Smooth muscle cell (in vitro differentiated cells): Measurements from ENCODE around the gene NBEA. TPM values are rescaled to one million over a fixed set of nuclear protein-coding genes. Genes with fewer than 3 reads are reported as not detected.

Experiments
- DNase-seq: peaks from one replicate; lab custom pipeline; 2025; ENCODE audit not compliant: unreplicated experiment; lab: John Stamatoyannopoulos, UW
- H2AFZ ChIP-seq: fragments of 200-600 bp; sonication (generic); 2 replicates; pipeline ENCODE4 v1.6.0; 2016; ENCODE audit warnings: antibody characterized with exemption, low read depth, mild to moderate bottlenecking
- H3F3A ChIP-seq: fragments of 200-600 bp; sonication (generic); 2 replicates; pipeline ENCODE4 v1.6.0; 2017; ENCODE audit warnings: antibody characterized with exemption, low read depth
- H3K27ac ChIP-seq: fragments of 200-600 bp; sonication (generic); 2 replicates; pipeline ENCODE4 v1.5.1; 2016; ENCODE audit warnings: low read depth, mild to moderate bottlenecking
- H3K27me3 ChIP-seq: fragments of 200-600 bp; sonication (generic); 2 replicates; pipeline ENCODE4 v1.6.1; 2016; ENCODE audit warnings: low read depth, mild to moderate bottlenecking
- H3K36me3 ChIP-seq: fragments of 200-600 bp; sonication (generic); 2 replicates; pipeline ENCODE4 v1.5.1; 2016; ENCODE audit warnings: low read depth
- H3K4me1 ChIP-seq: fragments of 200-600 bp; sonication (generic); 2 replicates; pipeline ENCODE4 v1.5.1; 2016; ENCODE audit warnings: low read depth
- H3K4me2 ChIP-seq: fragments of 200-600 bp; sonication (generic); 2 replicates; pipeline ENCODE4 v1.6.0; 2016; ENCODE audit warnings: mild to moderate bottlenecking
- H3K4me3 ChIP-seq: fragments of 200-600 bp; sonication (generic); 2 replicates; pipeline ENCODE4 v1.5.1; 2016; ENCODE audit warnings: mild to moderate bottlenecking
- H3K79me2 ChIP-seq: fragments of 200-600 bp; sonication (generic); 2 replicates; pipeline ENCODE4 v1.6.0; 2016; ENCODE audit warnings: low read depth, mild to moderate bottlenecking
- H3K9ac ChIP-seq: fragments of 200-600 bp; sonication (generic); 2 replicates; pipeline ENCODE4 v1.6.0; 2016; ENCODE audit warnings: low read depth
- H3K9me3 ChIP-seq: fragments of 200-600 bp; sonication (generic); replicated peaks from 2 replicates; pipeline ENCODE4 v1.5.1; 2016; ENCODE audit warnings: low read depth
- H4K20me1 ChIP-seq: fragments of 200-600 bp; sonication (generic); 2 replicates; pipeline ENCODE4 v1.6.0; 2016; ENCODE audit warnings: low read depth
- WGBS: methylation state at CpG from one replicate; pipeline ENCODE4 v1.1.7; 2016; ENCODE audit warnings: low lambda C conversion rate; 5-methylcytosine and 5-hydroxymethylcytosine counted together
- polyA plus RNA-seq: library from polyadenylated mRNA; unstranded; fragments of >200 nt; fragmentation: Nextera tagmentation; extraction: Ambion mirVana; gene quantifications from 2 replicates; pipeline ENCODE4 v1.2.1, GENCODE V29; 2016
- total RNA-seq: library from RNA; depleted of rRNA; stranded (reverse); fragments of >200 nt; gene quantifications from 2 replicates; pipeline ENCODE4 v1.2.3, GENCODE V29; 2014
- TF ChIP-seq, protein P1 (sequence below): fragments of 200-600 bp; sonication (generic); IDR thresholded peaks from 2 replicates; pipeline ENCODE4 v1.5.1; 2017; ENCODE audit warnings: borderline replicate concordance, mild to moderate bottlenecking, antibody characterized with exemption; ENCODE audit not compliant: insufficient read depth, poor library complexity, severe bottlenecking

Gene NBEA, protein sequence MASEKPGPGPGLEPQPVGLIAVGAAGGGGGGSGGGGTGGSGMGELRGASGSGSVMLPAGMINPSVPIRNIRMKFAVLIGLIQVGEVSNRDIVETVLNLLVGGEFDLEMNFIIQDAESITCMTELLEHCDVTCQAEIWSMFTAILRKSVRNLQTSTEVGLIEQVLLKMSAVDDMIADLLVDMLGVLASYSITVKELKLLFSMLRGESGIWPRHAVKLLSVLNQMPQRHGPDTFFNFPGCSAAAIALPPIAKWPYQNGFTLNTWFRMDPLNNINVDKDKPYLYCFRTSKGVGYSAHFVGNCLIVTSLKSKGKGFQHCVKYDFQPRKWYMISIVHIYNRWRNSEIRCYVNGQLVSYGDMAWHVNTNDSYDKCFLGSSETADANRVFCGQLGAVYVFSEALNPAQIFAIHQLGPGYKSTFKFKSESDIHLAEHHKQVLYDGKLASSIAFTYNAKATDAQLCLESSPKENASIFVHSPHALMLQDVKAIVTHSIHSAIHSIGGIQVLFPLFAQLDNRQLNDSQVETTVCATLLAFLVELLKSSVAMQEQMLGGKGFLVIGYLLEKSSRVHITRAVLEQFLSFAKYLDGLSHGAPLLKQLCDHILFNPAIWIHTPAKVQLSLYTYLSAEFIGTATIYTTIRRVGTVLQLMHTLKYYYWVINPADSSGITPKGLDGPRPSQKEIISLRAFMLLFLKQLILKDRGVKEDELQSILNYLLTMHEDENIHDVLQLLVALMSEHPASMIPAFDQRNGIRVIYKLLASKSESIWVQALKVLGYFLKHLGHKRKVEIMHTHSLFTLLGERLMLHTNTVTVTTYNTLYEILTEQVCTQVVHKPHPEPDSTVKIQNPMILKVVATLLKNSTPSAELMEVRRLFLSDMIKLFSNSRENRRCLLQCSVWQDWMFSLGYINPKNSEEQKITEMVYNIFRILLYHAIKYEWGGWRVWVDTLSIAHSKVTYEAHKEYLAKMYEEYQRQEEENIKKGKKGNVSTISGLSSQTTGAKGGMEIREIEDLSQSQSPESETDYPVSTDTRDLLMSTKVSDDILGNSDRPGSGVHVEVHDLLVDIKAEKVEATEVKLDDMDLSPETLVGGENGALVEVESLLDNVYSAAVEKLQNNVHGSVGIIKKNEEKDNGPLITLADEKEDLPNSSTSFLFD (N-terminal part only)
- total RNA-seq (10.4 and 11.7 TPM in 2 replicates), polyA plus RNA-seq (3.1 and 3.6 TPM in 2 replicates)

DNA sequence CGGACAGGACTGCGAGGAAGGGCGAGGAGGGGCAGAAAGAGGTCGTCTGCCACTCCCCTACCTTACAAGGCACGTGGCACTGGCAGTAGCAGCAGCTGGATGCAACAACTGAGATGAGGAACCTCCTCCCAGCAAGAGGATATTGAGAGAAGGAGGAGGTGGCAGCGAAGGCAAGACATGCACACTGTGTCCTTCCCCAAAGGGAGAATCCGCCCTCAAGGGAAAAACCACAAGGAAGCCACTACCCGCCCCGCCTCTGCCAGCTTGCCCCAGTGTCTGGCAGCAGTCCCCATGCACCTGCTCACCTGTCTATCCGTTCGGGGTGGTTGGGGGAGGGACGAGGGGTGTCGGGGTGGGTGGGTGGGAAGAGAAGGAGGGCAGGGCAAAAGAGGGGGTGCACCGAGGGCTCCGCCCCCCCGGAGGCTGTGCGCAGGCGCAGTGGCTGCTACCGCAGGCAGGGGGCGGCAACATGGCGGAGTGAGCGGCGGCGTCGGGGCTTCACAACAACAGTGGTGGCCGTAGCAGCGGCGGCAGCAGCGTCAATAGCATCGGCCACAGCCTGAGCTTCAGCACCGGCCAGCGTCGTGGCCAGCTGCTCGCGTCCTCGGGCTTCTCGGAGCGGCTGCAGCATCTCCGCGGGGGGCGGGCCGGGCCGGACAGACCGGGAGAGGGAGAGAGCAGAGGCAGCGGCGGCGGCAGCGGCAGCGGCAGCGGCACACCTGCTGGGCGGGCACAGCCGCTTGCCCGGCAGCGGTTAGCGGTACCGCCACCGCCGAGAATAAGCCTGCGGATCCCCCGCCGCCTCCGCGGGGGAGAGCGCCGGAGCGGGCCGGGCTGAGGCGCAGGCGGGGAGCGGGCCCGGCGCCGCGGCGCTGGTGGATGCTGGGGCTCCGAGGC, at the start of gene NBEA:
Gene NBEA, plus strand, starts transcription at position 436 of the 897 bp plus-strand sequence. CDS start 551 bp downstream, outside the sequence.
- WGBS: 1% methylated on average over 55 of the region's 76 CpGs
- Histone ChIP-seq H3K36me3 (no peaks in the 10 kb centered on the region), H2AFZ (peak within 1 kb of the TSS; percentile 90), H3K4me3 (peak within 1 kb of the TSS; percentile 98), H3K27ac (no peak within 1 kb of the TSS), H3K4me1 (peaks cover 33% of the 10 kb centered on the region), H3K9ac (no peak within 1 kb of the TSS), H4K20me1 (peaks cover 15% of the 10 kb centered on the region), H3K9me3 (no peaks in the 10 kb centered on the region), H3K4me2 (peak within 1 kb of the TSS; percentile 79), H3K27me3 (peaks cover 40% of the 10 kb centered on the region), H3K79me2 (peaks cover 11% of the 10 kb centered on the region), H3F3A (no peaks in the 10 kb centered on the region)
- TF ChIP-seq, protein P1, sequence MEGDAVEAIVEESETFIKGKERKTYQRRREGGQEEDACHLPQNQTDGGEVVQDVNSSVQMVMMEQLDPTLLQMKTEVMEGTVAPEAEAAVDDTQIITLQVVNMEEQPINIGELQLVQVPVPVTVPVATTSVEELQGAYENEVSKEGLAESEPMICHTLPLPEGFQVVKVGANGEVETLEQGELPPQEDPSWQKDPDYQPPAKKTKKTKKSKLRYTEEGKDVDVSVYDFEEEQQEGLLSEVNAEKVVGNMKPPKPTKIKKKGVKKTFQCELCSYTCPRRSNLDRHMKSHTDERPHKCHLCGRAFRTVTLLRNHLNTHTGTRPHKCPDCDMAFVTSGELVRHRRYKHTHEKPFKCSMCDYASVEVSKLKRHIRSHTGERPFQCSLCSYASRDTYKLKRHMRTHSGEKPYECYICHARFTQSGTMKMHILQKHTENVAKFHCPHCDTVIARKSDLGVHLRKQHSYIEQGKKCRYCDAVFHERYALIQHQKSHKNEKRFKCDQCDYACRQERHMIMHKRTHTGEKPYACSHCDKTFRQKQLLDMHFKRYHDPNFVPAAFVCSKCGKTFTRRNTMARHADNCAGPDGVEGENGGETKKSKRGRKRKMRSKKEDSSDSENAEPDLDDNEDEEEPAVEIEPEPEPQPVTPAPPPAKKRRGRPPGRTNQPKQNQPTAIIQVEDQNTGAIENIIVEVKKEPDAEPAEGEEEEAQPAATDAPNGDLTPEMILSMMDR: no peak
- peak; percentile 38 for DNase-seq

DNA sequence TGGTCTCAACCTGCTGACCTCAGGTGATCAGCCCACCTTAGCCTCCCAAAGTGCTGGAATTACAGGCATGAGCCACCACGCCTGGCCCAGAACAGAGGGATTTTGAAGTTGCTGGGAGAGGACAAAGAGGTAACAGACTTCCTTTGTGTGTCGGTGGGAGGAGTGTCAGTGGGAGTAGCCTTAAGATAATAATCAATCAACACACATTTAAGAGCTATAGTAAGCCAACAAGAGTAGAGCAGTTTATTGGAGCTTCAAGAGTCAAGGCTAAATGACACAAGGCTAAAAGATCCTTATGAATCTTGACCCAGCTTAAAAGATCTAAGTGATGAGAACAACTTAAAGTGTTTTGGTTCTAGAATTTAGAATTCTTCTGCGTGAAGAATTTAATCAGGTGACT, 47.3 kb upstream of the NBEA start:
- Histone ChIP-seq H3K9me3 (no peaks in the 10 kb centered on the region), H3K79me2 (no peaks in the 10 kb centered on the region), H3K36me3 (no peaks in the 10 kb centered on the region), H3K4me2 (no peak overlapping the region), H3K27me3 (peaks cover 6% of the 10 kb centered on the region), H3K9ac (no peak overlapping the region), H3K4me1 (peaks cover 2% of the 10 kb centered on the region), H2AFZ (no peak overlapping the region), H4K20me1 (no peaks in the 10 kb centered on the region), H3K4me3 (no peak overlapping the region), H3K27ac (no peak overlapping the region), H3F3A (no peaks in the 10 kb centered on the region)
- DNase-seq: no peak
- TF ChIP-seq, protein P1: no peak
- WGBS: 84% methylated on average over 3 of the region's 3 CpGs

DNA sequence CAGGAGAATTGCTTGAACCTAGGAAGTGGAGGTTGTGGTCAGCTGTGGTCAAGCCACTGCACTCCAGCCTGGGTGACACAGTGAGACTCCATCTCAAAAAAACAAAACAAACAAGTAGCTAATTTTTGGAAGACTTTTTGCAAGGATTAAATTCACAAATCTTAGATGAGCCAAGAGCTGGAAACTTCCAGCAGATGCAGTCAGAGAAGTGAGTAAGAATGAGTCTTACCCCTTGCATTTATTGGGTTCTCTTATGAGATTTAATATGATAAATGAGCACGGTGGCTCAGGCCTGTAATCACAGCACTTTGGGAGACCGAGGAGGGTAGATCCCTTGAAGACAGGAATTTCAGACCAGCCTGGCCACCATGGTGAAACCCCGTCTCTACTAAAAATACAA, 44.9 kb upstream of the NBEA start:
- H3K4me1 ChIP-seq: peaks cover 16% of the 10 kb centered on the region
- no peak overlapping the region for H3K4me3 ChIP-seq
- no peak overlapping the region for H3K9ac ChIP-seq
- H3K9me3 ChIP-seq: no peaks in the 10 kb centered on the region
- no peak overlapping the region for H3K27ac ChIP-seq
- DNase-seq: no peak
- TF ChIP-seq, protein P1: no peak
- no peaks in the 10 kb centered on the region for H3K79me2 ChIP-seq
- 65% methylated on average over 3 of the region's 3 CpGs for WGBS
- H3K27me3 ChIP-seq: peaks cover 16% of the 10 kb centered on the region
- no peak overlapping the region for H3K4me2 ChIP-seq
- no peaks in the 10 kb centered on the region for H3F3A ChIP-seq
- H2AFZ ChIP-seq: no peak overlapping the region
- H4K20me1 ChIP-seq: no peaks in the 10 kb centered on the region
- no peaks in the 10 kb centered on the region for H3K36me3 ChIP-seq
